ENCODE measurements around the gene PRR30.

PRR30 gene

DNA sequence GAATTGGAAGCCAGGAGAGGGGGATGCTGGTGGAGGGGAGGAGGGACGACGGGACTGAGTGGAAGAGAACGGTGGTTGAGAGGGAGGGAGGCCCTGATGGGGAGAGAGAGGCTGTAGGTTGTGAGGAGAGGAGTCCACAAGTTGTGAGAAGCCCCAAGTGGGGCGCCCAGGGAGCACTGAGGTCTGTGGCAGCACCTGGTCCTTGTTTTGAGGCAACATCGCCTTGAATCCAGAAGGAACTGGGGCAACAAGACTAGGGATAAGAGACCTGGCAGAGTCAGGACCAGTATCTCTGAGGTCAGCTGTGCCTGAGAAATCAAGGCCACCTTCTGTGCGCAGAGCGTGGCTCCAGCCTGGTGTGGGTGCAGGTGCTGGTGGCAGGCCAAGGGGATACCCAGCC lies 1.1 kb downstream of the PRR30 start:
- POLR2A ChIA-PET: no interaction called here
- Histone ChIP-seq H3K4me1 (ENCODE audit: control insufficient read depth, insufficient read depth, low read length) (no peaks in the 10 kb centered on the region), H3K9me3 (ENCODE audit: control insufficient read depth, insufficient read depth, low read depth, low read length) (no peaks in the 10 kb centered on the region), H3K36me3 (ENCODE audit: control insufficient read depth in 2 of 2, insufficient read depth in 1 of 2, low read length in 2 of 2) (peaks cover 0 to under 1% of the 10 kb centered on the region in 2 experiments; a peak in 1 of 3 replicates), H3K27ac (ENCODE audit: extremely low read depth, low read depth, low read length) (no peak overlapping the region), H3K4me3 (ENCODE audit: low read depth, low read length) (no peak overlapping the region)
- TF ChIP-seq ZNF792 (tag by site-specific recombination; IDR thresholded peaks at IDR 0.05) (no peak), ZSCAN23 (tag by site-specific recombination; IDR thresholded peaks at IDR 0.05) (no peak), ZNF175 (tag by site-specific recombination; IDR thresholded peaks at IDR 0.05) (no peak), ZNF416 (tag by site-specific recombination; IDR thresholded peaks at IDR 0.05) (no peak), MZF1 (tag by site-specific recombination; IDR thresholded peaks at IDR 0.05; ENCODE audit: borderline replicate concordance) (no peak), ZNF529 (tag by site-specific recombination; IDR thresholded peaks at IDR 0.05; ENCODE audit: insufficient replicate concordance) (no peak)
- TF ChIP-seq, protein P1, sequence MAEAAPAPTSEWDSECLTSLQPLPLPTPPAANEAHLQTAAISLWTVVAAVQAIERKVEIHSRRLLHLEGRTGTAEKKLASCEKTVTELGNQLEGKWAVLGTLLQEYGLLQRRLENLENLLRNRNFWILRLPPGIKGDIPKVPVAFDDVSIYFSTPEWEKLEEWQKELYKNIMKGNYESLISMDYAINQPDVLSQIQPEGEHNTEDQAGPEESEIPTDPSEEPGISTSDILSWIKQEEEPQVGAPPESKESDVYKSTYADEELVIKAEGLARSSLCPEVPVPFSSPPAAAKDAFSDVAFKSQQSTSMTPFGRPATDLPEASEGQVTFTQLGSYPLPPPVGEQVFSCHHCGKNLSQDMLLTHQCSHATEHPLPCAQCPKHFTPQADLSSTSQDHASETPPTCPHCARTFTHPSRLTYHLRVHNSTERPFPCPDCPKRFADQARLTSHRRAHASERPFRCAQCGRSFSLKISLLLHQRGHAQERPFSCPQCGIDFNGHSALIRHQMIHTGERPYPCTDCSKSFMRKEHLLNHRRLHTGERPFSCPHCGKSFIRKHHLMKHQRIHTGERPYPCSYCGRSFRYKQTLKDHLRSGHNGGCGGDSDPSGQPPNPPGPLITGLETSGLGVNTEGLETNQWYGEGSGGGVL (tag by site-specific recombination; IDR thresholded peaks at IDR 0.05): 0 out of 2 replicates have a peak, but pooled peaks have one; percentile 1
- CTCF ChIA-PET: no interaction called here

DNA sequence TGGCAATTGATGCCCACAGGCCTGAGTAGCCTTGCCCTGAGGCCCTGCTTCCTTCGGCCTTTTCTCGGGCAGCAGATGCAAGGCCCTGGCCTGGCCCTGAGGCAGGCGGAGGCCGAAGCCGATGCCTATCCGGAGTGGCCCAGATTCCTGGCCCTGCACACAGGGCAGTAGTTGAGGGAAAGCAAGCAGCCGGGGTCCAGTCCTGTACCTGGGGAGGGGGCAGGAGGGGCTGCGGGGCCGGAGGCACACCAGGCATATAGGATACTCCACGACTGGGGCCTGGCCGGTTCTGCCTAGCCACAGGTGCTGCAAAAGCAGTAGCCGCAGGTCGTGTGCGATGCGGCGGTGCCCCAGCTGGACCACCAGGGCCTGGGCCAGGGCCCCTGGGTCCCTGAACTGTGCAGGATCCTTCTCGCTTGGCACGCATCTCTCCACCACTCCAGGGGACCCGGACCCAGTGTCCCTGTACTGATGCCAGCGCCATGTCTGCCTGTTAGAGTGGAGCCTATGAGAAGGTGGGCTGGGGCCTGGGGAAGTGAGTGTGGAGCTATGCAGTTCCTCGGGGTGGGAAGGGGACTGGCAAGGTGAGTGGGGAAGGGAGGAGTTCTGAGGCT lies 1.8 kb downstream of the PRR30 start:
- Histone ChIP-seq H3K36me3 (ENCODE audit: control insufficient read depth in 2 of 2, insufficient read depth in 1 of 2, low read length in 2 of 2) (peaks cover 4 to 7% of the 10 kb centered on the region in 2 experiments; a peak in 1 of 3 replicates), H3K4me3 (ENCODE audit: low read depth, low read length) (no peak overlapping the region), H3K9me3 (ENCODE audit: control insufficient read depth, insufficient read depth, low read depth, low read length) (no peaks in the 10 kb centered on the region), H3K27ac (ENCODE audit: extremely low read depth, low read depth, low read length) (no peak overlapping the region), H3K4me1 (ENCODE audit: control insufficient read depth, insufficient read depth, low read length) (no peaks in the 10 kb centered on the region)
- CTCF ChIA-PET: interaction anchor here (0.8 kb wide), 1 partner anchor 144 kb away, joined by 3 read pairs; no protein-coding TSS in a partner anchor
- no peak for TF ChIP-seq ZNF560 (tag by site-specific recombination; IDR thresholded peaks at IDR 0.05; ENCODE audit: borderline replicate concordance)
- TF ChIP-seq, protein P2, sequence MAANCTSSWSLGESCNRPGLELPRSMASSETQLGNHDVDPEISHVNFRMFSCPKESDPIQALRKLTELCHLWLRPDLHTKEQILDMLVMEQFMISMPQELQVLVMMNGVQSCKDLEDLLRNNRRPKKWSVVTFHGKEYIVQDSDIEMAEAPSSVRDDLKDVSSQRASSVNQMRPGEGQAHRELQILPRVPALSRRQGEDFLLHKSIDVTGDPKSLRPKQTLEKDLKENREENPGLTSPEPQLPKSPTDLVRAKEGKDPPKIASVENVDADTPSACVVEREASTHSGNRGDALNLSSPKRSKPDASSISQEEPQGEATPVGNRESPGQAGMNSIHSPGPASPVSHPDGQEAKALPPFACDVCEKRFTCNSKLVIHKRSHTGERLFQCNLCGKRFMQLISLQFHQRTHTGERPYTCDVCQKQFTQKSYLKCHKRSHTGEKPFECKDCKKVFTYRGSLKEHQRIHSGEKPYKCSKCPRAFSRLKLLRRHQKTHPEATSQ (tag by site-specific recombination; IDR thresholded peaks at IDR 0.05): no peak
- TF ChIP-seq ZNF239 (tag by site-specific recombination; IDR thresholded peaks at IDR 0.05): no peak
- TF ChIP-seq, protein P3, sequence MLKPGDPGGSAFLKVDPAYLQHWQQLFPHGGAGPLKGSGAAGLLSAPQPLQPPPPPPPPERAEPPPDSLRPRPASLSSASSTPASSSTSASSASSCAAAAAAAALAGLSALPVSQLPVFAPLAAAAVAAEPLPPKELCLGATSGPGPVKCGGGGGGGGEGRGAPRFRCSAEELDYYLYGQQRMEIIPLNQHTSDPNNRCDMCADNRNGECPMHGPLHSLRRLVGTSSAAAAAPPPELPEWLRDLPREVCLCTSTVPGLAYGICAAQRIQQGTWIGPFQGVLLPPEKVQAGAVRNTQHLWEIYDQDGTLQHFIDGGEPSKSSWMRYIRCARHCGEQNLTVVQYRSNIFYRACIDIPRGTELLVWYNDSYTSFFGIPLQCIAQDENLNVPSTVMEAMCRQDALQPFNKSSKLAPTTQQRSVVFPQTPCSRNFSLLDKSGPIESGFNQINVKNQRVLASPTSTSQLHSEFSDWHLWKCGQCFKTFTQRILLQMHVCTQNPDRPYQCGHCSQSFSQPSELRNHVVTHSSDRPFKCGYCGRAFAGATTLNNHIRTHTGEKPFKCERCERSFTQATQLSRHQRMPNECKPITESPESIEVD (tag by site-specific recombination; IDR thresholded peaks at IDR 0.05): no peak
- TF ChIP-seq, protein P4, sequence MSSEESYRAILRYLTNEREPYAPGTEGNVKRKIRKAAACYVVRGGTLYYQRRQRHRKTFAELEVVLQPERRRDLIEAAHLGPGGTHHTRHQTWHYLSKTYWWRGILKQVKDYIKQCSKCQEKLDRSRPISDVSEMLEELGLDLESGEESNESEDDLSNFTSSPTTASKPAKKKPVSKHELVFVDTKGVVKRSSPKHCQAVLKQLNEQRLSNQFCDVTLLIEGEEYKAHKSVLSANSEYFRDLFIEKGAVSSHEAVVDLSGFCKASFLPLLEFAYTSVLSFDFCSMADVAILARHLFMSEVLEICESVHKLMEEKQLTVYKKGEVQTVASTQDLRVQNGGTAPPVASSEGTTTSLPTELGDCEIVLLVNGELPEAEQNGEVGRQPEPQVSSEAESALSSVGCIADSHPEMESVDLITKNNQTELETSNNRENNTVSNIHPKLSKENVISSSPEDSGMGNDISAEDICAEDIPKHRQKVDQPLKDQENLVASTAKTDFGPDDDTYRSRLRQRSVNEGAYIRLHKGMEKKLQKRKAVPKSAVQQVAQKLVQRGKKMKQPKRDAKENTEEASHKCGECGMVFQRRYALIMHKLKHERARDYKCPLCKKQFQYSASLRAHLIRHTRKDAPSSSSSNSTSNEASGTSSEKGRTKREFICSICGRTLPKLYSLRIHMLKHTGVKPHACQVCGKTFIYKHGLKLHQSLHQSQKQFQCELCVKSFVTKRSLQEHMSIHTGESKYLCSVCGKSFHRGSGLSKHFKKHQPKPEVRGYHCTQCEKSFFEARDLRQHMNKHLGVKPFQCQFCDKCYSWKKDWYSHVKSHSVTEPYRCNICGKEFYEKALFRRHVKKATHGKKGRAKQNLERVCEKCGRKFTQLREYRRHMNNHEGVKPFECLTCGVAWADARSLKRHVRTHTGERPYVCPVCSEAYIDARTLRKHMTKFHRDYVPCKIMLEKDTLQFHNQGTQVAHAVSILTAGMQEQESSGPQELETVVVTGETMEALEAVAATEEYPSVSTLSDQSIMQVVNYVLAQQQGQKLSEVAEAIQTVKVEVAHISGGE (tag by site-specific recombination; conservative IDR thresholded peaks at IDR 0.05; ENCODE audit: low read depth): no peak
- no peak for TF ChIP-seq ZNF677 (tag by site-specific recombination; IDR thresholded peaks at IDR 0.05)
- TF ChIP-seq ZNF10 (tag by site-specific recombination; IDR thresholded peaks at IDR 0.05): no peak
- no peak for TF ChIP-seq KLF16 (tag by site-specific recombination; IDR thresholded peaks at IDR 0.05)
- no peak for TF ChIP-seq ZNF654 (tag by site-specific recombination; IDR thresholded peaks at IDR 0.05; ENCODE audit: low read depth)
- no peak for TF ChIP-seq TCF7L2 (IDR thresholded peaks at IDR 0.05; ENCODE audit: borderline replicate concordance, low read depth, low read length)
- POLR2A ChIA-PET: no interaction called here
